Fibroblast of peridontal ligament (primary cell): ENCODE data around the gene SLC6A12.

Experiments used
- DNase-seq: peaks from one replicate; pipeline ENCODE4 v3.0.0-alpha.2; 2010; ENCODE audit errors: extremely low read depth

SLC6A12 gene

DNA sequence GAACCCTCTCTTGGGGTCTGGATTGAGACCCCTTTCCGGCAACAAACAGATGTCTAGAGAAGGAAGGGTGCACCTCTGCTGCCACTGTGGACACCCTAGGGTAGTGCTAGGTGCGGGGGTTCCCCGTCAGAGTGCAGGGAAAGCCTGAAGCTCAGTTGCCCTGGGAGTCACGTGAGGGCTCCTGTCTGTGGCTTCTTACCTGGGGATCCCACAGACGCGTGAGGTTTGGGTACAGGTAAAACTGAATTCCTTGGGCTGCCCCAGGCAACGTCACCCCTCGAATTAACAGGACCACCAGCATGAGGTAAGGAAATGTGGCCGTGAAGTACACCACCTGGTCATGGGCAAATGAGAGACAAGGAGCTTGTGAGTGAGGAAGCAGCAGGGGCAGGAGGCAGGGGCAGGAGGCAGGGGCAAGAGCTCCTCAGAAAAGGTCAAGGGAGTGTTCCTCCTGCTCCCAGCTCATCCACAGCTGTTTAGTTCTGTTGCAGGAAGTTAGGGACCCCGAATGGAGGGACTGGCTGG lies 21.0 kb upstream of the SLC6A12 start:
- no peak for DNase-seq

GRCh38 chr12:234019-234418 lies 20.1 kb upstream of the SLC6A12 start:
- DNase-seq, result no peak

DNA sequence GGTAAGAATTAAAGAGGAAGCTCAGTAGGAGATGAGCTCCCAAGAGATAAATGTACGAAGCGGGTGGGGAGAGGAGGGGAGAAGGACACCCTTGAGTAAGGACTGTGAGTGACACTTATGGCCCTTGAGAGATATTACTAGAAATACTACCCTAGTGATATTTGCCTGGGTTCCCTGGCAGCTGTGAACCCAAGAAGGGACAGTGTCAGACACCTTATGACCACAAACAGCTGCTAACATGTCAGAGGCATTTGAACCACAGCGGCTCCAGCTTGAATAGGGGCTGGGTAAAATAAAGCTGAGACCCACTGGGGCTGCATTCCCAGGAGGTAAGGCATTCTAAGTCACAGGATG lies 19.6 kb upstream of the SLC6A12 start:
- no peak for DNase-seq

- no peak for DNase-seq
Measured at GRCh38 chr12:232731-233614, 19.0 kb upstream of the SLC6A12 start.

DNA sequence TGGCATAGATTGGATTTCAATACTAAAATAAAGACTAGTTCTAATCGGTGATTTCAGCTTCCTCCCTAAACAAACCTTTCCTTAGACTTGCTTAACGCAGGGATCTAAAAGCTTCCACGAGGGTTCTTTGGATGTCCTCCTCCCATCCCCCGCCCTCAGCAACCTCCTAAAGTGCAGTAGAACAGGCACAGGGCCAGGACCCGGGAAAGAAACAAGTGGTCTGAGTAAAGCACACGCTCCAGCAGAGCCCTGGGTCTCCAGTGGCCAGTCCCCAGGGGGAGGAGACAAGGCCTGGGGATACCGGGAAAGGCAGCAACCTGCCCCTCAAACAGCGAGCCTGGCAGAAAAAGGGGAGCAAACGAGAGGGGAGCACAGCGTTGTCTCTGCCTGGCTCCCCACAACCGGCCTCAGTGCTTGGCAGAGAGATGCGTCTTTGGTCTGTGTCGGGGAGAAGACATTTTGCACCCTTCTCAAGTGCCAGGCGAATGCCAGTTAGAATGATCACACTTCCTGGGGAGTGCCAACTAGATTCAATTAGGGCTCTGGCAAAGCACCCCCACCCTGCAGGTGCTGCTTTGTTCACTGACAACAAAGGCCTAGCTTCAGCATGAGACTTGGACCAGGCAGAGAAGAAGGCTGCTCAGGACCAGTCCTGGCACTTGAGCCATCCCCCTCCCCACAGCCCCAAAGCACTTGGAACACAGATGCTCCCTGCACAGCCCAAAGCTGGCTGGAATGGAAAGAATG lies 17.1 kb upstream of the SLC6A12 start:
- no peak for DNase-seq

DNA sequence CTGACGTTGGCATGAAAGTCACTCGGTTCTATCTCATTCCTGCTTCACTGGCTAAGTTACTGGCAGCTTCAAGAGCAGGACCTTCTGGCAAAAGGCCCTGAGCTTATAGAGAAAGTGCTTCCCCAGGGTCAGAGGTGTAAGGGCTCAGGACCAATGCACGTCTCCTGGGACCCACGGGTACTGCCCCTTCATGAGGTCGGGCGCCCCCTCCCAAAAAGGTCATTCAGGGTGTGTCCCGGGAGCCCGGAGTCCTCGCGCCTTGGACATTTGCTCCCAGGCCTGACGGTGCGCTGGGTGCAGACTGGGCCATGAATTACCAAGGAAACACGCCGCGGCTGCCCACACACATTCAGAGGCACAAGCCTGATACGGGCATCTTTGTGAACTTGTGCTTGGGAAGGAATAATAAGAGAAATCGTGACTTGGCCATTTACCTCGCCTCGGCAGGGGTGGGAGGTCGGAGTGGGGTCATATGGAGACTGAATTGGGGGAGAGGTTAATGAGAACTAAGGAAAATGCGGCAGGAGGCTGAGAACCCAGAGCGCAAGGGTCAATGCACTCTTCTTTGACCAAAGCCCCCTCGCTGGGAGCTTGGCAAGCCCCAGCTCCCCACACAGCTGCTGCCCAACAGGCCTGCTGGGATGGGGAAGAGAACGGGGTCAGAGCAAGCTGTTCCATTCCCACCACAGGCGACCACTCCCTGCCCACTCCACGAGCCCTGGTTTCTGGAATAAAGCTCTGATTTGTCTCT lies 15.7 kb upstream of the SLC6A12 start:
- no peak for DNase-seq

DNA sequence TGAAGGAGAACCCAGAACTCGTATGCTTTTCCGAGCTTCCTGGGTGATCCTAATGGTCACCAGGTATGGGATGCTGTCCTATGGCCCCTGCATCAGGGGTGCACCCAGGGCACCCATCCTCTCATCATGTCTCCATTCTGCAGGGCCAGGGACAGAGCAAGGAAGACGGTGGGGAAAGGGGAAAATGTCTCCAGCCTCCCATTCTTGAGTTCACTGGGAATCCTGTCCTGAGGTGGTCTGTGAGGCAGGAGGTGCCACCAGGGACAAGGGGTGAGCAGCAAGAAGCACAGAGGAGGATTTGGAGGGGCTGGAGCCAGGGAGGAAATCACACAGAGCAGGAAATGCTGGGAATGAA lies 14.9 kb upstream of the SLC6A12 start:
- DNase-seq, result no peak

GRCh38 chr12:227923-228845 lies 14.2 kb upstream of the SLC6A12 start:
- DNase-seq, result no peak

- no peak for DNase-seq
Measured at GRCh38 chr12:227286-227915, 13.4 kb upstream of the SLC6A12 start.

- no peak for DNase-seq
Measured at GRCh38 chr12:226401-226800, 12.4 kb upstream of the SLC6A12 start.

- no peak for DNase-seq
Measured at GRCh38 chr12:225012-225411, 11.1 kb upstream of the SLC6A12 start.

DNA sequence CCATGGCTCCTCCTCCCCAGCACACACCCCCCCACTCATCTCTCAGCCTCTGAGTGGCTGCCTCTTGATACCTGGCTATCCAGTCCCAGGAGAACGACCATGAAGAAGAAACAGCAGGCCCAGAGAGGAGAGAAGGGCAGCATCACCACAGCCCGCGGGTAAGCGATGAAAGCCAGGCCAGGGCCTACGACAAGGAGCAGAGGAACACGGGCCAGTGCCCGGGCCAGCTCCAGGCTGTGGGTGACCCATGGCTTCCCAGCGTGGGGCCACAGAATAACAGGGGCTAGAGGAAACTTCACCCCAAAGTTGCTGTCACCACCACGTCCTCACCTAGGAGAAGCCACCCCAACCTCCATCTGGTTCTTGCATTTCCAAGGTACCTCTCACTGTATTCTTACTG lies 10.4 kb upstream of the SLC6A12 start:
- DNase-seq, result no peak

DNA sequence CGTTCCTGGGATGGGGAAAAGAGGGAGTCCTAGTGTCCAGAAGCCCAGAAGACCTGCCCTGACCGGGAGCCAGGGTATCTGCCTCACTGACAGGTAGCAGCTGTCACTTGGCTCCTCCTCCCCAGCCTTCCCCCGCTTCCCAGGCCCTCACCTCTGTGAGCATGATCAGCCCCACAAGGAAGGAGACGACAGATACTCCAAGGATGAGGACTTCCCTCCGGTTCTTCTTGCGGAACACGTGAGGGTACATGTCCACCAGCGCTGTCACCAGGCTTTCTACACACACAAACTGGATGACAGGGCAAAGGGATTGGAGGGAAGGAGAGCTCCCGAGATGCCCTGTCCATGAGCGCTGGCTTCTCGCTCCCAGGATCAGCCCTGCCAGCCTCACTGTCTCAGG lies 9.9 kb upstream of the SLC6A12 start:
- no peak for DNase-seq

DNA sequence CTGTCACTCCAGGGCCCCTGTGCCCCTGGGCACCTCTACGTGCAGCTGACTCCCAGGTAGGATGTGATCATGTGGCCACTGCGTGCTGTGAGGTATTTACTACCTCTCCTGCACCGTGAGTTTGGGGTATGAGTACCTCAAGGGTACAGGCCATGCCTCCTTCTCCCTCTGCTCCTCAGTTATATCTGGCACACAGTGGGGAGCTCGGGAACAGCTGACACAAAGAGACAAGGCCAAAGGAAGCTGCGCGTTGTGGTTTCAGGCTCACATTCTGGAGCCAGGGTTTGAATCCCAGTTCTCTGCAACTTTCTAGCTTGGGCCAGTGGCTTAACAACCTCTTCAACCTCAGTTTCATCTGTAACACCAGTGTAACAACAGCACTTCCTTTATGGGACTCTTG lies 7.8 kb upstream of the SLC6A12 start:
- DNase-seq, result no peak

DNA sequence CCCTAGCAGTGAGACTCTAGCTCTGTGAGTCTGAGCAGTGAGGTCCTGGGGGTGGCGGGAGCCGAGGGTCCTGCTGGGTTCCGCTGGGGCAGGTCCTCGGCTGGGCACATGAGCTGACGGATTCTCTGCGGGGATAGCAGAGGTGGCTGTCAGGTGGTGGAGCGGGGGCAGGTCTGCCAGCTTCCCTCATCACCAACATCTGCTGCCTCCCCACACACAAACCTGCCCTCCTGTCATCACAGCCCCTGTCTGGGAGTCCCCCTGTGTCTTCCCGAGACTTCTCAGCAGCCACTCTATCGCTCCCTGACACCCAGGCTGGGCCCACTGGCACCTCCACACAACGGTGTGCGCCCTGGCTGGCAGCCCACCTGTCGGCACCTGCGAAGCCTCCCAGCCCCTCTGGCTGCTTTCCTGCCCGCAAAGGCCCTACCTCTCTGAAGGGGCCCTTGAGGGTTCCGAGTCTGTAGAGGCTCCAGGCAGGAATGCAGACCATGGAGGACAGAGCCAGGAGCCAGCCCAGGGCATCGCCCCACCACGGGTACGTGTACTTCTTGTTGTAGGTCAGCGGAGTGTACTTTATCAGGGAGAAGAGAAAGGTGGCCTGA lies 7.1 kb upstream of the SLC6A12 start:
- no peak for DNase-seq

GRCh38 chr12:220491-220890 lies 6.5 kb upstream of the SLC6A12 start:
- DNase-seq, result no peak

GRCh38 chr12:219891-220352 lies 6.0 kb upstream of the SLC6A12 start:
- no peak for DNase-seq

DNA sequence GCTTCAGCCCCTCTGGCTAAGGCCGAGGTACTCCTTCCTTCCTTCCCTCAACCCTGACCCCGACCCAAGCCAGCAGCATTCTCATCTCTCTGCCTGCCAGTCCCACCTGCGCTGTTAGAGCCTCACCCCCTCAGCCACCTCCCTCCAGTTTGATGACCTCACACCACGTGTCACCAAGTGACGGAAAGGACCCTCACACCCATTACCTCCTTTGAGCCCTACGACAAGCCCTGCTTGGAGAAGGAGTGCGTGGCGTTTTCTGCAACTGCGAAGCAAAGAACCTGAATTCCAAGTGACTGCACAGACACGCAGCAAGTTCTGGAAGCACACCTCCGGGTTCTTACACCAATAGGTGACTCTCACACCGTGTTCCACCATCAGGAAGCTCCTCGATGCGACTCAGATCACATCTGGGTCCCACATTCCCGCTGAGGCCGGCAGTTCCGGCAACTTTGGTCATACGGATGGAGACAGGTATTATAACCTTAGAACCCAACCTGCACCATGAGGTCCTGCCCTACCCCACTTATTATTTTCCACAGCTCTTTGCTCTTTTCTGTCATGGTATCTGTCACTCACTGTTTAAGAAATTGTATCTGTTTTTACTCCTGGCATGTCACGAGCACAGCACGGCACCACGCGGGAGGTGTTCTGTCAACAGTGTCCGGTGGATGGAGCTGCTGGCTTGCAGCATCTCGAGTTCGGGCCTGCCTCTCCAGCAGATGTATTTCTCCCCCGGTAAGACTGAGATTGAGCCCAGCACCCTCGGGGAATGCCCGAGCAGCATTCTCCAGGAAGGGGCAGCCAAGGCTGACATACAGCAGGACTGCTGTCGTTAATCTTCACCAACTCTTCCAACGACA lies 5.0 kb upstream of the SLC6A12 start:
- no peak for DNase-seq

DNA sequence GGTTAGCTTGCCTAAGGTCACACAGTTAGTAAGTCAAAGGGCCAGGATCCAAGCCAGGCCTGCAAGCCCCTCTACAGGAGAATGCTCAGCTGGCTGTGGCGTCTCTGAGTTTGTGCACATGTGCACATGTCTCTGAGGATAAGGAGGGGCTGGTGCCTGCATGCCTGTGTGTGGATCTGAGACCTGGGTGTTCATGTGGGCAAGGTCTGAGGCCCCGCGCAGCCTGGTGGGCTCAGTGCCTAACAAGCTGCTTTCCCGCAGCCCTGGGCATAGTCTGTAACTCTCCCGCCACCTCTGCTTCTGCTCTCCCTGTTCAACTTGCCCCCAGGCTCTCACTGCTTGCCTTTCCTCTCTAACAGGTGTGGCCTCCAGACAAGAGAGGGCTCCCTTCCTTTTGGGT lies 4.3 kb upstream of the SLC6A12 start:
- DNase-seq, result no peak
